Subcutaneous preadipocyte (primary cell): ENCODE data around the gene AQR. TPM values are rescaled to one million over a fixed set of nuclear protein-coding genes. Genes with fewer than 3 reads are reported as not detected.

ENCODE experiments used
- total RNA-seq: library from RNA; depleted of rRNA; stranded (reverse); fragments of >200 nt; gene quantifications from 2 replicates; pipeline ENCODE4 v1.2.3, GENCODE V29; 2012

Gene AQR
- total RNA-seq: 22.8 and 30.9 TPM in 2 replicates

GRCh38 chr15:34969340-34970097, at the start of gene AQR:
Gene AQR (minus strand): TSS chr15:34969742. CDS start chr15:34969613, 129 bp downstream.

GRCh38 chr15:34988027-34988902, 18.7 kb upstream of the AQR start, which contains the start of gene ZNF770:
Gene ZNF770 (minus strand): TSS chr15:34988287. CDS start chr15:34983434, 4,853 bp downstream.

Other genes with a start within 250 kb of the AQR start
- not detected in 2 replicates for gene GJD2, start 214.7 kb downstream of the AQR start, total RNA-seq
- not detected in 2 replicates for gene ACTC1, start 174.2 kb downstream of the AQR start, total RNA-seq
- gene ZNF770, start 18.5 kb upstream of the AQR start, total RNA-seq: 19.5 and 26.4 TPM in 2 replicates
- gene NANOGP8, start 115.6 kb upstream of the AQR start, total RNA-seq: 0.39 and 0.73 TPM in 2 replicates